Activated gamma-delta T cell treated with Interleukin-2 at 50 U/mL for 16 hours (primary cell): ENCODE results near the gene APOBEC2.

Source experiments
- DNase-seq: peaks from one replicate; pipeline ENCODE4 v3.0.0-alpha.2; 2020

Gene APOBEC2

GRCh38 chr6:41063884-41064285 lies 10.9 kb downstream of the APOBEC2 start:
- no peak for DNase-seq

- no peak for DNase-seq
These were observed 11.8 kb downstream of the APOBEC2 start for GRCh38 chr6:41064841-41065240.

DNA sequence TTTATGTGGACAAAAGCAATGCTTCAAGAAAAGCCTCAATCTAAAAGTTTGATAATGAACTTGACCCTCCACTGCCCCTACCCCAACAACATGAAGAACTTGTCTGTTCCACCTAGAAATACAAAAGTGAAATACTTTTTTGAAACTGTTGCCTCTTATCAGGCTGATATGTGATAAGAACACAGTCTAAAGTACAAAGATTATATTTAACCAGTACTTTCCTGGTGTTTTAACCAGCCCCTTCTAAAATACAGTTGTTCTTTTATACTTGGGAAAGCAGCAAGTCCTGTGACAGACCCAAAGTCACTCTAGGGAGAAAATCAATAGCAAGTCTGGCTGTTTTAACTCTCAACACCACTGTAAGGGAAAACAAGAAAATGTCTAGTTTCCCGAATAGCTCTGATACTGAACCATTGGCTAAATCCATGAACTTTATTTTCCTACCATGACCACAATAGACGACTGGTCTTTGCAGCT lies 12.6 kb downstream of the APOBEC2 start:
- DNase-seq = no peak

- DNase-seq = peak; percentile 64
These were observed 13.9 kb downstream of the APOBEC2 start for GRCh38 chr6:41066867-41067304.

- no peak for DNase-seq
These were observed 18.5 kb downstream of the APOBEC2 start for GRCh38 chr6:41071501-41071922.

GRCh38 chr6:41071923-41072835 lies 19.2 kb downstream of the APOBEC2 start, which contains the start of gene OARD1:
Gene OARD1, minus strand, starts transcription at chr6:41072356. Its CDS starts 722 bp downstream, at chr6:41071634.
- peak; percentile 99 for DNase-seq

DNA sequence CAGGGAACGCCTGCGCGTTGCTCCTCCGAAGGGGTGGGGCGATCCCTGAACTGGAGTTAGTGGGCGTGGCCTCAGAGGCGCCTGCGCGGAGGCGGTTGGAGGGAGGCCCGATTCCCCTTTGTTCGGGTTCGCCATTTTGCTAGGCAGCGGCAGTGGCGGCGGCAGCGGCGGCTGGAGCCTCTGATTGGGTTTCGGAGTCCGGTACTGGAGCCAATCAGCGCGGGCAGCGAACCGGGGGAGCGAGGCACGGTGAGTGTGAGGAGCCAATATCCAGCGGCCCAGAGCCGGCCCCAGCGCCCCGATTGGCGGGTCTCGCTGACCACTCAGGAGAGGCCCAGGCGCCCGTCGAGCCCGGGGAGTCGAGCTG lies 19.8 kb downstream of the APOBEC2 start, which contains the start of gene NFYA:
TSS of gene NFYA (plus strand) at position 139 of the 367 bp plus-strand sequence. CDS start 6,116 bp downstream, outside the sequence.
- DNase-seq = peak; percentile 100

DNA sequence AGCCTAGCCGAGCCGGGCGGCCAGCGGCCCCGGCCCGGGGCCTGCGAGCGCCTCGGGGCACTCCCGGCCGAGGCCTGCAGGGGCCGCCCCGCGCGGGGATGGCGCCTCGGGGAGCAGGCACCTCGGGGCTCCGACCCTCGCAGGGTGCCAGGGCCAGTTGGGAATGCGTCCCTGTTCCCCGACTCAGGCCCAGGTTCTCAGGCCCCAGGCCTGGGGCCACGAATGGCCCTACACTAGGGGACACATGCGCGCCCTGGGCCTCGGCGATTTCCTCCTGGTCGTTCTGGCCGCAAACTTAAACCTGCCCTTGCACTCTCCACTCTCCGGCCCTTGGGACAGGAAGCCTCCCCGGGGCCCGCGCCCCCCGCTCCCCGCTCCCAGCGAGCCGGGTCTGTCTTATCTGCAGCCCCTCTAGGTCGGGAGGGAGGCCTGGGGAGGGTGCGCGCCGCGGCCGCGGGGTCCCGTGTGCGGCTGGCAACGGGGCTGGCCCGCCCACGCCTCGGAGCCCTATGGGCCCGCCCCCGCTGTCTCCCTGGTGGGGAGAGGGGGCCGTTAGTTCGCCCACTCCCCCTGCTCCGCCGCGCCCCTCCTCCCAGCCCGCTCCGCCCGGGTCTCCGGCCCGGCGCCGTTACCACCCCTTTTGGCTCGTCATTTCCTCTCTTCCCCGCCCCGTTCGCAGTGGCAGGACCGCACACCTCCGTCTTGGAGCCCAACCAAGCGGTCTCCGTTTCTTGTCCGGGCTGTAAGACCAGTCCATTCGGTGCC lies 20.4 kb downstream of the APOBEC2 start:
- DNase-seq = peak; percentile 74

DNA sequence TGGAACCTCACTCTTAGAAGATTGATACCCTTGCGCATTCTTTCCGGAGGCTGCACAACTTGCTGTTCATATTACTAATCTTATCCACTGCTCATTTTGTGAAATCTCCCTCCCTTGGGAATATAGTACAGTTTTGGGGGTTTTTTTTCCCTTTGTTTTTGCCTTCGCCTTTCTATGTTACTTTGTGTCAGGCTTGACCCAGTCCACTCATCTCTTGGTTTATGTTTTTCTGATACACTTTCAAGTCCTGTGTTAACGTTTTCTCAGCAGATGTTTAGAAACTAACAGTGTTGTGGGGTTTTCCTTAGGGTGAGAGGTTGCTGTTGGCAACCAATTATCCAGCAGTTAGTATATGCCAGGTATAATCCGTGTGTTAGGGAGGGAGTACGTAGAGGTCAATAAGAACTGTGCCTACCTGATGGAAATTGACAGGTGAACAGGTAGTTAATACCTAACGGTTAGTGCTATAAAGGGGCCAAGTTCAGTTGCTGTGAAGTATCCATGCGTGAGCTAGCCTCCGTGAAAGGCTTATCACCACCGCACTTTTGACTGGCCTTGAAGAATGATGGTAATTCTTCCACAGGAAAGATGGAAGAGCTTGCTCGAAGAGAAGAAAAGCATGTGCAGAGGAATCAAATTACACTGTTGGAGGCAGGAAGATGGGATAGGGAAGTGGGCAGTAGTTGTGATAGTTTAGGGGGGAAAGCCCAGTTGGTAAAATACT lies 21.1 kb downstream of the APOBEC2 start:
- no peak for DNase-seq

- no peak for DNase-seq
These were observed 21.9 kb downstream of the APOBEC2 start for GRCh38 chr6:41074692-41075436.

GRCh38 chr6:41075651-41076626 lies 22.9 kb downstream of the APOBEC2 start:
- DNase-seq = no peak

DNA sequence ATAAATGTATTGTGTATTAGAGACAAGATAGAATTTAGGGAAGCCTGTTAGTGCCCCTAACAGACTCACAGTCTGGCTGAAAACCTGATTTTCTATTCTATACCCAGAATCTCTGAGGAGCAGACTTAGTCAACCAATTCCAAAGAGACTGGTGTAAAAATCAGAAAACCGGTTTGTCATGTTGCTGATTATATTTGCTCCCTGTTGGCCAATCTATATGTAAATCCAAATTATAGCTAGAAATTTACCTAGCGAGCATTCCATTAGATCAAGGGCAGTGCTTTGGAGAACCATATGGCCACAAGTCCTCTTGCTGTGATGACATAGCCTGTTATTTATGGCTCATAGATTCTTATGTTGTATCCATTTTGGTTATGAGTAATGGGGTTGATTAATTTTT lies 24.5 kb downstream of the APOBEC2 start:
- DNase-seq = no peak

GRCh38 chr6:41078101-41078500 lies 25.1 kb downstream of the APOBEC2 start:
- DNase-seq = no peak

GRCh38 chr6:41079080-41079479 lies 26.1 kb downstream of the APOBEC2 start:
- DNase-seq = no peak

- peak; percentile 18 for DNase-seq
These were observed 27.6 kb downstream of the APOBEC2 start for GRCh38 chr6:41080621-41081020.

- DNase-seq = no peak
These were observed 30.1 kb downstream of the APOBEC2 start for GRCh38 chr6:41083072-41083471.

DNA sequence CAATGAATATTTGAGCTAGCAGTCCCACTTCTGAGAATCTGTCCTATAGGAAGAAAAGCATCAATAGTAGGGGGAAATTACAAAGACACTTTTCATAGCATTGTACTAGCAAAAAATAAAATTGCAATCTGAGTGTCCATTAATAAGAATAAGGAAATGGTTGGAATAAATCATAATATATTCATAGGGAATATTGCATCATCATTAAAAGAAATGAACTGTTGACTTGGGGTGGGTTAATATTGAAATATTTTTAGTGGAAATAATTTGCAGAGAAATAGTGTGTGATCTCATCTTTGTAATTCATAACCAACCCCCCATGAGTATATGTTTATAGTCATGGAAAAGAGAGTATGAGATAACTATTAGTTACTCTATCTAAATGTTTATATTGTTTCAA lies 32.2 kb downstream of the APOBEC2 start:
- no peak for DNase-seq

- no peak for DNase-seq
These were observed 35.4 kb downstream of the APOBEC2 start for GRCh38 chr6:41088451-41088850.

DNA sequence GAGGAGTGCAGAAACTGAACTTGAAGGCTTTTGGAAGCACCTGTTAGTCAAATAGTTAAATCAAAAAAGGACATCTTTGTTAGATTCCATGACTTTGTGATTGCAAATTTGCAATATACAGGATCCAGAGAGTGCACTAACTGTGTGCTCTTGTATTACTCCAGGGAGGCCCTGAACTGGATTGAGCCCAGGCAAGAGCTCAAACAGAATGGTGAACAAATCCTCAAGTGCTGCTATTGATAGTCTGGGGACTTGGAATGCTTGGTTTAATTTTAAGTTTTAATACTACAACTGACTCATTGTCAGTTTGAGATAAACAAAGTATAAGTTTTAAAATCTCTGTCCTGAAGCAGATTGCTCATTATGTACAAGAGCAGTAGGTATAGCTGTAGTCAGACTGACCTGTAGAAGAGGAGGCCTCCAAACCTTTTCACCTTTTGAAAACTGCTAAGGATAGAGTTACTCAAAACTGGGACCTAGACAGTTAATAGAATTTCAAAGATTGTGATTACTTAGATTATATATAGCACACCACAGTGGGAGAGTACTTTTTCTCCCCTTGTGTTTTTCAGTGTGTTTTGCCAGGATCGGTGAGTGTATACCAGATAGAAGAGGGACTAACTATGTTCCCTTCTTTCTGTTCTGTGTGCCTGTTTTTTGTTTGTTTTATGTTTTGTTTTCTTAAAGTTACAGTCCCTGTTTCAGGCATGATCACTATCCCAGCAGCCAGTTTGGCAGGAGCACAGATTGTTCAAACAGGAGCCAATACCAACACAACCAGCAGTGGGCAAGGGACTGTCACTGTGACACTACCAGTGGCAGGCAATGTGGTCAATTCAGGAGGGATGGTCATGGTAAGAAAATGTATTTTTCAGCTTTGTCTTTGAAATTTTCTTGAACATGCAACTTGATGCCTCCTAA lies 38.1 kb downstream of the APOBEC2 start:
- no peak for DNase-seq
